PC-3 (cell line): ENCODE measurements around the gene VEGFB. TPM values are rescaled to one million over a fixed set of nuclear protein-coding genes. Genes with fewer than 3 reads are reported as not detected.
A peak's percentile ranks its signal among the peaks of the same experiment; 100 is the strongest.

ENCODE experiments used
- ATAC-seq: fragments of 200-7000 bp; cut with Tn5 transposase; 2 replicates; pipeline ENCODE4 v1.9.1; 2020; ENCODE audit warnings: mild to moderate bottlenecking, moderate library complexity
- BruUV-seq: library from RNA; stranded (reverse); fragments of 400-500 nt; replicated peaks from 2 replicates; lab custom pipeline; 2021; lab: Mats Ljungman, UMichigan
- CTCF ChIA-PET: fragments of 300-600 bp; sonication (Branson Sonifier 250); formaldehyde crosslinking; loops from one replicate; lab custom pipeline; 2022; ENCODE audit warnings: antibody characterized with exemption; lab: Charles Lee
- POLR2A ChIA-PET: fragments of 300-600 bp; sonication (Branson Sonifier 250); formaldehyde crosslinking; loops from one replicate; lab custom pipeline; 2022; ENCODE audit warnings: antibody characterized with exemption; ENCODE audit not compliant: unreplicated experiment; lab: Charles Lee
- DNase-seq: peaks from one replicate; pipeline ENCODE4 v3.0.0-alpha.2; 2015
- H2AFZ ChIP-seq: fragments of 300-600 bp; sonication (generic); 2 replicates; pipeline ENCODE4 v1.6.0; 2016; ENCODE audit warnings: antibody characterized with exemption, low read length
- H3F3A ChIP-seq: fragments of 300-600 bp; sonication (generic); one replicate; pipeline ENCODE4 v1.6.0; 2017; ENCODE audit warnings: antibody characterized with exemption, low read length, control low read depth, mild to moderate bottlenecking; ENCODE audit not compliant: unreplicated experiment
- H3K27ac ChIP-seq: fragments of 300-600 bp; sonication (generic); 2 replicates; pipeline ENCODE4 v1.5.1; 2016; ENCODE audit warnings: mild to moderate bottlenecking, low read length
- H3K27me3 ChIP-seq: fragments of 300-600 bp; sonication (generic); 2 replicates; pipeline ENCODE4 v1.6.1; 2016; ENCODE audit warnings: low read length, mixed read lengths
- H3K36me3 ChIP-seq: fragments of 300-600 bp; sonication (generic); 2 replicates; pipeline ENCODE4 v1.6.1; 2016; ENCODE audit warnings: low read depth, mixed run types, low read length, mixed read lengths
- H3K4me1 ChIP-seq: fragments of 300-600 bp; sonication (generic); 2 replicates; pipeline ENCODE4 v1.5.1; 2016; ENCODE audit warnings: low read length; ENCODE audit not compliant: insufficient read depth
- H3K4me2 ChIP-seq: fragments of 300-600 bp; sonication (generic); 2 replicates; pipeline ENCODE4 v1.6.0; 2016; ENCODE audit warnings: low read length
- H3K4me3 ChIP-seq: fragments of 300-600 bp; sonication (generic); 2 replicates; pipeline ENCODE4 v1.5.1; 2016; ENCODE audit warnings: mild to moderate bottlenecking, low read length, mixed read lengths
- H3K79me2 ChIP-seq: fragments of 300-600 bp; sonication (generic); 2 replicates; pipeline ENCODE4 v1.6.1; 2017; ENCODE audit warnings: low read length, mixed read lengths
- H3K9ac ChIP-seq: fragments of 300-600 bp; sonication (generic); 2 replicates; pipeline ENCODE4 v1.6.0; 2016; ENCODE audit warnings: mild to moderate bottlenecking, low read length
- H3K9me2 ChIP-seq: fragments of 300-600 bp; sonication (generic); replicated peaks from 2 replicates; pipeline ENCODE4 v1.6.1; 2016; ENCODE audit warnings: mixed run types, low read length, mixed read lengths
- H3K9me3 ChIP-seq: fragments of 300-600 bp; sonication (generic); 2 replicates; pipeline ENCODE4 v1.6.1; 2016; ENCODE audit warnings: low read length, mixed read lengths
- H4K20me1 ChIP-seq: fragments of 300-600 bp; sonication (generic); 2 replicates; pipeline ENCODE4 v1.6.1; 2016; ENCODE audit warnings: low read length, mixed read lengths
- CTCF ChIP-seq: fragments of 300-600 bp; sonication (generic); conservative IDR thresholded peaks from 2 replicates; pipeline ENCODE4 v1.5.1; 2017; ENCODE audit warnings: antibody characterized with exemption, low read depth, mild to moderate bottlenecking, low read length
- EZH2 ChIP-seq: fragments of 300-600 bp; sonication (generic); IDR thresholded peaks from one replicate; pipeline ENCODE4 v1.6.1; 2017; ENCODE audit warnings: antibody characterized with exemption, mild to moderate bottlenecking, low read length; ENCODE audit not compliant: unreplicated experiment
- EZH2phosphoT487 ChIP-seq: fragments of 300-600 bp; sonication (generic); IDR thresholded peaks from 2 replicates; pipeline ENCODE4 v1.6.1; 2018; ENCODE audit warnings: mild to moderate bottlenecking, antibody characterized with exemption, low read length, borderline replicate concordance
- intact Hi-C: fragments of 100-400 bp; cut with micrococcal nuclease; formaldehyde crosslinking; loops from 2 replicates; pipeline ENCODE4 v1.9.0; 2023
- total RNA-seq: library from RNA; depleted of rRNA; stranded (reverse); fragments of >200 nt; gene quantifications from 2 replicates; pipeline ENCODE4 v1.2.3, GENCODE V29; 2014

VEGFB gene
- total RNA-seq, 1 experiment from 2014 or later, result 39.4 TPM

GRCh38 chr11:64185693-64186491 lies 48.5 kb upstream of the VEGFB start, which contains the start of gene STIP1:
Gene STIP1, plus strand, starts transcription at chr11:64186171. Its CDS starts 91 bp downstream, at chr11:64186262.
- H3K9ac ChIP-seq, result peak within 1 kb of the TSS; percentile 87
- peak within 1 kb of the TSS; percentile 58 for H2AFZ ChIP-seq

GRCh38 chr11:64186492-64187165 lies 47.8 kb upstream of the VEGFB start:
- Histone ChIP-seq H3K27ac (no peak overlapping the region), H2AFZ (no peak overlapping the region), H3K4me3 (no peak overlapping the region), H3K27me3 (no peaks in the 10 kb centered on the region), H4K20me1 (peaks cover 21% of the 10 kb centered on the region), H3K79me2 (peaks cover 28% of the 10 kb centered on the region), H3K9ac (no peak overlapping the region), H3K4me1 (peaks cover 21% of the 10 kb centered on the region), H3K9me2 (no peaks in the 10 kb centered on the region), H3K4me2 (no peak overlapping the region), H3F3A (peaks cover 4% of the 10 kb centered on the region), H3K9me3 (no peaks in the 10 kb centered on the region), H3K36me3 (peaks cover 21% of the 10 kb centered on the region)
- ChIA-PET CTCF (interaction anchor here (1.5 kb wide), 2 partner anchors 18 to 20 kb away, joined by 4 to 8 read pairs; partner anchors contain the start of gene MACROD1), POLR2A (interaction anchor here (1.2 to 2.0 kb wide), 2 partner anchors 18 to 59 kb away, joined by 6 to 17 read pairs; no protein-coding TSS in a partner anchor)
- no peak for DNase-seq
- ATAC-seq, result no peak
- intact Hi-C loops, result loop anchor here (1.0 to 10.0 kb wide), 3 partner anchors 46 to 1462 kb away; partner anchors contain the start of genes DNAJC4, ESRRA, HNRNPUL2 and TTC9C
- no TSS peak for BruUV-seq
- TF ChIP-seq EZH2 (no peak), CTCF (no peak), EZH2phosphoT487 (no peak)

More at GRCh38 chr11:64185693-64186491, 48.5 kb upstream of the VEGFB start, which contains the start of gene STIP1:
- Histone ChIP-seq H3K9me3 (no peaks in the 10 kb centered on the region), H3K4me2 (peak within 1 kb of the TSS; percentile 94), H3K27me3 (no peaks in the 10 kb centered on the region), H3K27ac (peak within 1 kb of the TSS; percentile 59), H3K4me3 (peak within 1 kb of the TSS; percentile 81), H3K4me1 (peaks cover 27% of the 10 kb centered on the region), H3F3A (peaks cover 4% of the 10 kb centered on the region), H4K20me1 (peaks cover 14% of the 10 kb centered on the region), H3K9me2 (no peaks in the 10 kb centered on the region), H3K36me3 (peaks cover 21% of the 10 kb centered on the region), H3K79me2 (peaks cover 28% of the 10 kb centered on the region)
- ChIA-PET POLR2A (interaction anchor here (0.7 to 2.0 kb wide), 4 partner anchors 19 to 863 kb away, joined by 3 to 17 read pairs (median 10); no protein-coding TSS in a partner anchor), CTCF (interaction anchor here (0.5 to 1.6 kb wide), 6 partner anchors 10 to 169 kb away, joined by 3 to 10 read pairs (median 4); partner anchors contain the start of genes MACROD1, PRDX5 and TRMT112)
- TF ChIP-seq EZH2, result no peak
- TF ChIP-seq EZH2phosphoT487, result no peak
- peak; percentile 39; the same call in 1 of the 2 replicates for TF ChIP-seq CTCF
- ATAC-seq, result peak; percentile 86
- intact Hi-C loops, result loop anchor here (1.0 to 10.0 kb wide), 4 partner anchors 19 to 1461 kb away; partner anchors contain the start of genes DNAJC4, ESRRA, HNRNPUL2 and MACROD1
- BruUV-seq, result no TSS peak
- peak; percentile 100 for DNase-seq
